Karpas-422 (cell line): Measurements from ENCODE around the gene CEP41. TPM values are rescaled to one million over a fixed set of nuclear protein-coding genes. Genes with fewer than 3 reads are reported as not detected.

ENCODE experiments used
- DNase-seq: peaks from one replicate; pipeline ENCODE4 v3.0.0-alpha.2; 2015
- H2AFZ ChIP-seq: fragments of 200-600 bp; sonication (generic); 2 replicates; pipeline ENCODE4 v1.6.1; 2014; ENCODE audit warnings: antibody characterized with exemption, low read length, mixed read lengths
- H3K27ac ChIP-seq: fragments of 200-600 bp; sonication (generic); 2 replicates; pipeline ENCODE4 v1.5.1; 2014; ENCODE audit warnings: mild to moderate bottlenecking, low read length, moderate library complexity
- H3K27me3 ChIP-seq: fragments of 200-600 bp; sonication (generic); 2 replicates; pipeline ENCODE4 v1.6.1; 2014; ENCODE audit warnings: low read length, mixed read lengths
- H3K36me3 ChIP-seq: fragments of 200-600 bp; sonication (generic); 2 replicates; pipeline ENCODE4 v1.6.1; 2014; ENCODE audit warnings: low read length, mixed read lengths; ENCODE audit not compliant: insufficient read depth
- H3K4me1 ChIP-seq: fragments of 200-600 bp; sonication (generic); 2 replicates; pipeline ENCODE4 v1.6.1; 2014; ENCODE audit warnings: mild to moderate bottlenecking, low read length, mixed read lengths
- H3K4me2 ChIP-seq: fragments of 200-600 bp; sonication (generic); 2 replicates; pipeline ENCODE4 v1.6.1; 2014; ENCODE audit warnings: low read length, low read depth, mild to moderate bottlenecking; ENCODE audit not compliant: poor library complexity, severe bottlenecking
- H3K4me3 ChIP-seq: fragments of 200-600 bp; sonication (generic); 2 replicates; pipeline ENCODE4 v1.5.1; 2014; ENCODE audit warnings: mild to moderate bottlenecking, antibody characterized with exemption, low read length, mixed read lengths
- H3K79me2 ChIP-seq: fragments of 200-600 bp; sonication (generic); 2 replicates; pipeline ENCODE4 v1.6.1; 2014; ENCODE audit warnings: mild to moderate bottlenecking, low read length, mixed read lengths
- H3K9ac ChIP-seq: fragments of 200-600 bp; sonication (generic); 2 replicates; pipeline ENCODE4 v1.6.0; 2014; ENCODE audit warnings: low read length
- H3K9me2 ChIP-seq: fragments of 200-600 bp; sonication (generic), shearing (Covaris generic); replicated peaks from 2 replicates; pipeline ENCODE4 v1.6.0; 2014; ENCODE audit warnings: mild to moderate bottlenecking, low read length, moderate library complexity; ENCODE audit not compliant: insufficient read depth
- H3K9me3 ChIP-seq: fragments of 300-700, 200-600 bp; sonication (generic); 2 replicates; pipeline ENCODE4 v1.6.1; 2014; ENCODE audit warnings: low read length, mixed read lengths
- H4K20me1 ChIP-seq: fragments of 200-600 bp; sonication (generic); 2 replicates; pipeline ENCODE4 v1.6.1; 2014; ENCODE audit warnings: mild to moderate bottlenecking, antibody characterized with exemption, low read length, low read depth; ENCODE audit not compliant: insufficient read depth
- total RNA-seq: library from RNA; depleted of rRNA; stranded (reverse); fragments of >200 nt; shearing (Covaris generic); gene quantifications from 2 replicates; pipeline ENCODE4 v1.2.3, GENCODE V29; 2014; ENCODE audit warnings: low replicate concordance

The CEP41 gene
- total RNA-seq, 1 experiment from 2014 or later = 7.3 TPM

- H3K4me3 ChIP-seq = no peak overlapping the region
- H3K36me3 ChIP-seq = no peaks in the 10 kb centered on the region
- no peaks in the 10 kb centered on the region for H3K9me2 ChIP-seq
- no peaks in the 10 kb centered on the region; the same call in 1 of the 2 replicates for H3K4me1 ChIP-seq
- no peak overlapping the region for H3K27ac ChIP-seq
- H4K20me1 ChIP-seq = no peaks in the 10 kb centered on the region
- no peak overlapping the region for H3K9ac ChIP-seq
- H2AFZ ChIP-seq = no peak overlapping the region
- no peaks in the 10 kb centered on the region for H3K9me3 ChIP-seq
- no peaks in the 10 kb centered on the region for H3K27me3 ChIP-seq
- DNase-seq = no peak
- H3K79me2 ChIP-seq = no peaks in the 10 kb centered on the region
- no peak overlapping the region for H3K4me2 ChIP-seq
Observed at GRCh38 chr7:130365511-130366441, 75.0 kb downstream of the CEP41 start.

- Histone ChIP-seq H3K9me3 (no peaks in the 10 kb centered on the region), H3K4me3 (no peak overlapping the region), H3K9me2 (no peaks in the 10 kb centered on the region), H3K4me1 (no peaks in the 10 kb centered on the region; the same call in 1 of the 2 replicates), H3K27ac (no peak overlapping the region), H3K9ac (no peak overlapping the region), H3K36me3 (no peaks in the 10 kb centered on the region), H4K20me1 (no peaks in the 10 kb centered on the region), H3K4me2 (no peak overlapping the region), H3K79me2 (no peaks in the 10 kb centered on the region), H2AFZ (no peak overlapping the region), H3K27me3 (0 out of 2 replicates have a peak, but pooled peaks cover 3% of the 10 kb centered on the region)
- no peak for DNase-seq
Observed at GRCh38 chr7:130365088-130365487, 75.7 kb downstream of the CEP41 start.

- DNase-seq = no peak
- Histone ChIP-seq H3K4me1 (no peaks in the 10 kb centered on the region; the same call in 1 of the 2 replicates), H3K27me3 (0 out of 2 replicates have a peak, but pooled peaks cover 3% of the 10 kb centered on the region), H3K27ac (no peak overlapping the region), H3K4me2 (no peak overlapping the region), H3K36me3 (no peaks in the 10 kb centered on the region), H3K79me2 (no peaks in the 10 kb centered on the region), H3K9ac (no peak overlapping the region), H3K4me3 (no peak overlapping the region), H3K9me2 (no peaks in the 10 kb centered on the region), H4K20me1 (no peaks in the 10 kb centered on the region), H3K9me3 (no peaks in the 10 kb centered on the region), H2AFZ (no peak overlapping the region)
Observed at GRCh38 chr7:130364451-130364850, 76.4 kb downstream of the CEP41 start.

GRCh38 chr7:130363026-130363847, 77.6 kb downstream of the CEP41 start:
- H3K36me3 ChIP-seq = no peaks in the 10 kb centered on the region
- H3K27ac ChIP-seq = no peak overlapping the region
- H3K9me3 ChIP-seq = no peaks in the 10 kb centered on the region
- H3K4me1 ChIP-seq = no peaks in the 10 kb centered on the region; the same call in 1 of the 2 replicates
- H3K27me3 ChIP-seq = peaks cover 3% of the 10 kb centered on the region; the same call in 1 of the 2 replicates
- no peak for DNase-seq
- no peak overlapping the region for H2AFZ ChIP-seq
- no peak overlapping the region for H3K9ac ChIP-seq
- H4K20me1 ChIP-seq = no peaks in the 10 kb centered on the region
- H3K9me2 ChIP-seq = no peaks in the 10 kb centered on the region
- no peak overlapping the region for H3K4me2 ChIP-seq
- no peaks in the 10 kb centered on the region for H3K79me2 ChIP-seq
- H3K4me3 ChIP-seq = no peak overlapping the region

GRCh38 chr7:130362251-130362816, 78.5 kb downstream of the CEP41 start:
- Histone ChIP-seq H3K9ac (no peak overlapping the region), H3K4me2 (no peak overlapping the region), H2AFZ (no peak overlapping the region), H3K27ac (no peak overlapping the region), H3K27me3 (peaks cover 3% of the 10 kb centered on the region; the same call in 1 of the 2 replicates), H3K4me3 (no peak overlapping the region), H3K9me2 (no peaks in the 10 kb centered on the region), H3K79me2 (no peaks in the 10 kb centered on the region), H3K4me1 (no peaks in the 10 kb centered on the region; the same call in 1 of the 2 replicates), H4K20me1 (no peaks in the 10 kb centered on the region), H3K9me3 (no peaks in the 10 kb centered on the region), H3K36me3 (no peaks in the 10 kb centered on the region)
- no peak for DNase-seq

- no peak for DNase-seq
Observed at GRCh38 chr7:130361681-130362080, 79.1 kb downstream of the CEP41 start.

GRCh38 chr7:130360518-130360917, 80.3 kb downstream of the CEP41 start:
- Histone ChIP-seq H3K4me2 (no peak overlapping the region), H3K27ac (no peak overlapping the region), H3K9me3 (no peaks in the 10 kb centered on the region), H2AFZ (no peak overlapping the region), H4K20me1 (no peaks in the 10 kb centered on the region), H3K36me3 (no peaks in the 10 kb centered on the region), H3K4me1 (no peaks in the 10 kb centered on the region; the same call in 1 of the 2 replicates), H3K9me2 (no peaks in the 10 kb centered on the region), H3K4me3 (no peak overlapping the region), H3K79me2 (no peaks in the 10 kb centered on the region), H3K27me3 (peaks cover 3% of the 10 kb centered on the region; the same call in 1 of the 2 replicates), H3K9ac (no peak overlapping the region)
- no peak for DNase-seq

More at GRCh38 chr7:130361681-130362080, 79.1 kb downstream of the CEP41 start:
- Histone ChIP-seq H4K20me1 (no peaks in the 10 kb centered on the region), H2AFZ (no peak overlapping the region), H3K27me3 (peaks cover 3% of the 10 kb centered on the region; the same call in 1 of the 2 replicates), H3K4me1 (no peaks in the 10 kb centered on the region; the same call in 1 of the 2 replicates), H3K9ac (no peak overlapping the region), H3K36me3 (no peaks in the 10 kb centered on the region), H3K4me3 (no peak overlapping the region), H3K27ac (no peak overlapping the region), H3K9me2 (no peaks in the 10 kb centered on the region), H3K9me3 (no peaks in the 10 kb centered on the region), H3K4me2 (no peak overlapping the region), H3K79me2 (no peaks in the 10 kb centered on the region)
